Esophagus squamous epithelium (tissue), 4 donors: Measurements from ENCODE around the gene TIPARP.

Experiments
- POLR2A ChIP-seq, 4 donors: fragments of 450-650 bp; IDR thresholded peaks; one replicate each; pipeline ENCODE4 v1.6.1; 2017; ENCODE audit warnings: antibody characterized with exemption in 4 of 4, mild to moderate bottlenecking in 4 of 4, moderate library complexity in 3 of 4
- TF ChIP-seq, protein P1 (sequence below), 6 experiments: fragments of 450-650 bp in 4 of 6; fragments of 200-600 bp in 2 of 6; sonication (generic) in 2 of 6; IDR thresholded peaks; one replicate each; pipeline ENCODE4 v1.5.1; 2016 to 2019; ENCODE audit warnings: antibody characterized with exemption in 6 of 6, mild to moderate bottlenecking in 4 of 6, moderate library complexity in 4 of 6

DNA sequence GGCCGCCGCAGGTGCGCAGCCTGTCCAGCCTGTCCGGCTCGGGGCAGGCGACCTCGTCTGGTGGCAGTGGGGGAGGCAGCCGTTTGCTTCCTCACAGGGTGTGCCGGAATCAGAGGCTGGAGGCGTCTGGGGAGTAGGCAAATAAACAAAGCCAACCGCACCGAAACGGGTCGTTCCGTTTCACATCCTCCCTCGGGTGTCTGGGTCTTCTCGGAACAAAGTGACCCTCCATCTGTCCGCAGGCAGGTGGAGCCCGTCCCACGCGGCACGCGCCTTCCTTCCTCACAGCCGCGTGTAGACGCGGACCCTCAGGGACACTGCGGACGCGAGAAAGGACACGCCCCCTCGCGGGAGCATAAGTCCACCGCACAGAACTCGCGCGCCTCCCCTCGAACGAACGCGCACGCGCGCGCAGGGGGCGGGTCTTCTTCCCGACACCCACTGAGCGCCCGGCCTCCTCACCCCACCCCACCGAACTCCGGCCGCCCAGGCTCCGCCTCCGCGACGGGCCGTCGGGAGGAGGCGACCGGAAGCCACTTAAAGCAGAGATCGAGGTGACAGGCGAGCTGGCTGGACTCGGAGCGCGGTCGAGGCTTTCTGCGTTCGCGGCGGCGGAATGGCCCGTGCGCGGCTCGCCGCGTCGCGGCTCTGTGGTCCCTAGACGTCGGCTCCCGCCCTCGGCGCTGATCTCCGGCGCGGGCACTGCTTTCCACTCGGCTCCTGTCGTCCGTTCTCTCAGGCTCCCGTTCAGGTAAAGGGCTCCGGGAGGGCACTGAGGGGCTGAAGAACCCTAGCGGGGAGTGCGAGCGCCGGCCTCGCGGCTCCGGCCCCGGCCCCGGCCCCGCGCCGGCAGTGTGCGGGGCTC lies at the start of gene TIPARP:
- peak in 3 of 4 donors; percentile 98 to 100 (median 99) for TF ChIP-seq POLR2A (IDR thresholded peaks at IDR 0.05)
- TF ChIP-seq, protein P1, sequence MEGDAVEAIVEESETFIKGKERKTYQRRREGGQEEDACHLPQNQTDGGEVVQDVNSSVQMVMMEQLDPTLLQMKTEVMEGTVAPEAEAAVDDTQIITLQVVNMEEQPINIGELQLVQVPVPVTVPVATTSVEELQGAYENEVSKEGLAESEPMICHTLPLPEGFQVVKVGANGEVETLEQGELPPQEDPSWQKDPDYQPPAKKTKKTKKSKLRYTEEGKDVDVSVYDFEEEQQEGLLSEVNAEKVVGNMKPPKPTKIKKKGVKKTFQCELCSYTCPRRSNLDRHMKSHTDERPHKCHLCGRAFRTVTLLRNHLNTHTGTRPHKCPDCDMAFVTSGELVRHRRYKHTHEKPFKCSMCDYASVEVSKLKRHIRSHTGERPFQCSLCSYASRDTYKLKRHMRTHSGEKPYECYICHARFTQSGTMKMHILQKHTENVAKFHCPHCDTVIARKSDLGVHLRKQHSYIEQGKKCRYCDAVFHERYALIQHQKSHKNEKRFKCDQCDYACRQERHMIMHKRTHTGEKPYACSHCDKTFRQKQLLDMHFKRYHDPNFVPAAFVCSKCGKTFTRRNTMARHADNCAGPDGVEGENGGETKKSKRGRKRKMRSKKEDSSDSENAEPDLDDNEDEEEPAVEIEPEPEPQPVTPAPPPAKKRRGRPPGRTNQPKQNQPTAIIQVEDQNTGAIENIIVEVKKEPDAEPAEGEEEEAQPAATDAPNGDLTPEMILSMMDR (IDR thresholded peaks at IDR 0.05) = peak; percentile 53 to 93 (median 71)
